Measurements from ENCODE around the gene BMP3. TPM values are rescaled to one million over a fixed set of nuclear protein-coding genes. Genes with fewer than 3 reads are reported as not detected.

The BMP3 gene
- total RNA-seq, 2 experiments from 2014 or later, result not detected

- no peak for DNase-seq
- peaks cover 2% of the 10 kb centered on the region for H3K9me3 Mint-ChIP-seq
- intact Hi-C loops (cut with micrococcal nuclease), result no loop called here
- no peaks in the 10 kb centered on the region for H3K36me3 Mint-ChIP-seq (ENCODE audit: low read depth)
- CTCF ChIA-PET, result interaction anchor here (0.8 to 1.9 kb wide), 3 partner anchors 15 to 33 kb away, joined by 3 to 4 read pairs (median 4); no protein-coding TSS in a partner anchor
- no peak overlapping the region for H3K4me3 Mint-ChIP-seq
- no peak overlapping the region for H3K27ac Mint-ChIP-seq
- no peaks in the 10 kb centered on the region for H3K4me1 Mint-ChIP-seq (ENCODE audit: low read depth)
- peaks cover 2% of the 10 kb centered on the region for H3K27me3 Mint-ChIP-seq (ENCODE audit: low read depth)
Measured at GRCh38 chr4:81084634-81085033, 54.1 kb downstream of the BMP3 start.

GRCh38 chr4:81085291-81085690 is 54.8 kb downstream of the BMP3 start:
- Mint-ChIP-seq H3K4me3 (no peak overlapping the region), H3K27ac (no peak overlapping the region), H3K27me3 (ENCODE audit: low read depth) (no peaks in the 10 kb centered on the region), H3K4me1 (ENCODE audit: low read depth) (no peaks in the 10 kb centered on the region), H3K9me3 (peaks cover 2% of the 10 kb centered on the region), H3K36me3 (ENCODE audit: low read depth) (no peaks in the 10 kb centered on the region)
- CTCF ChIA-PET, result interaction anchor here (0.8 to 1.9 kb wide), 2 partner anchors 15 to 34 kb away, joined by 3 to 4 read pairs; no protein-coding TSS in a partner anchor
- no peak for DNase-seq
- intact Hi-C loops (cut with micrococcal nuclease), result no loop called here

- Mint-ChIP-seq H3K4me1 (ENCODE audit: low read depth) (no peaks in the 10 kb centered on the region), H3K36me3 (ENCODE audit: low read depth) (no peaks in the 10 kb centered on the region), H3K27ac (no peak overlapping the region), H3K9me3 (peaks cover 2% of the 10 kb centered on the region), H3K4me3 (no peak overlapping the region), H3K27me3 (ENCODE audit: low read depth) (no peaks in the 10 kb centered on the region)
- intact Hi-C loops (cut with micrococcal nuclease), result no loop called here
- CTCF ChIA-PET, result interaction anchor here (1.1 to 1.9 kb wide), 2 partner anchors 16 to 34 kb away, joined by 3 to 4 read pairs; no protein-coding TSS in a partner anchor
- DNase-seq, result no peak
Measured at GRCh38 chr4:81085979-81086378, 55.5 kb downstream of the BMP3 start.

GRCh38 chr4:81093720-81094401 is 63.4 kb downstream of the BMP3 start:
- DNase-seq, result no peak
- Mint-ChIP-seq H3K4me3 (no peak overlapping the region), H3K36me3 (ENCODE audit: low read depth) (no peaks in the 10 kb centered on the region), H3K9me3 (no peaks in the 10 kb centered on the region), H3K4me1 (ENCODE audit: low read depth) (no peaks in the 10 kb centered on the region), H3K27me3 (ENCODE audit: low read depth) (peaks cover 6% of the 10 kb centered on the region), H3K27ac (no peak overlapping the region)
- CTCF ChIA-PET, result interaction anchor here (0.6 to 1.9 kb wide), 2 partner anchors 23 to 1730 kb away, joined by 3 to 10 read pairs; no protein-coding TSS in a partner anchor
- intact Hi-C loops (cut with micrococcal nuclease), result no loop called here

GRCh38 chr4:81095389-81095788 is 64.9 kb downstream of the BMP3 start:
- DNase-seq, result no peak
- CTCF ChIA-PET, result no interaction called here
- H3K27ac Mint-ChIP-seq, result no peak overlapping the region
- intact Hi-C loops (cut with micrococcal nuclease), result no loop called here
- no peak overlapping the region for H3K4me3 Mint-ChIP-seq
- H3K9me3 Mint-ChIP-seq, result no peaks in the 10 kb centered on the region
- no peaks in the 10 kb centered on the region for H3K4me1 Mint-ChIP-seq (ENCODE audit: low read depth)
- H3K36me3 Mint-ChIP-seq (ENCODE audit: low read depth), result no peaks in the 10 kb centered on the region
- H3K27me3 Mint-ChIP-seq (ENCODE audit: low read depth), result peaks cover 6% of the 10 kb centered on the region

GRCh38 chr4:81096566-81096965 is 66.1 kb downstream of the BMP3 start:
- Mint-ChIP-seq H3K27ac (no peak overlapping the region), H3K27me3 (ENCODE audit: low read depth) (peaks cover 6% of the 10 kb centered on the region), H3K4me3 (no peak overlapping the region), H3K4me1 (ENCODE audit: low read depth) (no peaks in the 10 kb centered on the region), H3K36me3 (ENCODE audit: low read depth) (no peaks in the 10 kb centered on the region), H3K9me3 (no peaks in the 10 kb centered on the region)
- intact Hi-C loops (cut with micrococcal nuclease), result no loop called here
- DNase-seq, result no peak
- CTCF ChIA-PET, result no interaction called here

- H3K4me3 Mint-ChIP-seq, result no peak overlapping the region
- H3K27ac Mint-ChIP-seq, result no peak overlapping the region
- CTCF ChIA-PET, result interaction anchor here (0.7 kb wide), 1 partner anchor 19 kb away, joined by 4 read pairs; no protein-coding TSS in a partner anchor
- DNase-seq, result no peak
- H3K27me3 Mint-ChIP-seq (ENCODE audit: low read depth), result no peaks in the 10 kb centered on the region
- no peaks in the 10 kb centered on the region for H3K36me3 Mint-ChIP-seq (ENCODE audit: low read depth)
- intact Hi-C loops (cut with micrococcal nuclease), result no loop called here
- H3K9me3 Mint-ChIP-seq, result no peaks in the 10 kb centered on the region
- no peaks in the 10 kb centered on the region for H3K4me1 Mint-ChIP-seq (ENCODE audit: low read depth)
Measured at GRCh38 chr4:81102107-81102506, 71.6 kb downstream of the BMP3 start.

- Mint-ChIP-seq H3K4me1 (ENCODE audit: low read depth) (no peaks in the 10 kb centered on the region), H3K36me3 (ENCODE audit: low read depth) (no peaks in the 10 kb centered on the region), H3K4me3 (no peak overlapping the region), H3K27ac (no peak overlapping the region), H3K9me3 (no peaks in the 10 kb centered on the region), H3K27me3 (ENCODE audit: low read depth) (no peaks in the 10 kb centered on the region)
- DNase-seq, result no peak
- CTCF ChIA-PET, result no interaction called here
- intact Hi-C loops (cut with micrococcal nuclease), result no loop called here
Measured at GRCh38 chr4:81106150-81106549, 75.6 kb downstream of the BMP3 start.

Other genes with a start within 250 kb of the BMP3 start
- 1 to 10 TPM in 1 of 2 experiments, under 1 TPM in 1; 0.30 to 1.2 TPM for gene PRKG2, start 184.5 kb downstream of the BMP3 start, total RNA-seq

Measured in activated naive CD4-positive, alpha-beta T cell treated with anti-CD3 and anti-CD28 coated beads for 36 hours (primary cell).